SKM-1 treated with dmso at 0.1 percent for 144 hours (cell line): ENCODE results near the gene HDHD3.
"Not testable (repeated sequence)": the region's sequence is repeated elsewhere in the genome, so short reads cannot be mapped to it uniquely, and the experiment has no call there.

Source experiments
- DNase-seq: peaks from one replicate; lab custom pipeline; 2025; ENCODE audit not compliant: unreplicated experiment; lab: John Stamatoyannopoulos, UW

Gene HDHD3, protein sequence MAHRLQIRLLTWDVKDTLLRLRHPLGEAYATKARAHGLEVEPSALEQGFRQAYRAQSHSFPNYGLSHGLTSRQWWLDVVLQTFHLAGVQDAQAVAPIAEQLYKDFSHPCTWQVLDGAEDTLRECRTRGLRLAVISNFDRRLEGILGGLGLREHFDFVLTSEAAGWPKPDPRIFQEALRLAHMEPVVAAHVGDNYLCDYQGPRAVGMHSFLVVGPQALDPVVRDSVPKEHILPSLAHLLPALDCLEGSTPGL

DNA sequence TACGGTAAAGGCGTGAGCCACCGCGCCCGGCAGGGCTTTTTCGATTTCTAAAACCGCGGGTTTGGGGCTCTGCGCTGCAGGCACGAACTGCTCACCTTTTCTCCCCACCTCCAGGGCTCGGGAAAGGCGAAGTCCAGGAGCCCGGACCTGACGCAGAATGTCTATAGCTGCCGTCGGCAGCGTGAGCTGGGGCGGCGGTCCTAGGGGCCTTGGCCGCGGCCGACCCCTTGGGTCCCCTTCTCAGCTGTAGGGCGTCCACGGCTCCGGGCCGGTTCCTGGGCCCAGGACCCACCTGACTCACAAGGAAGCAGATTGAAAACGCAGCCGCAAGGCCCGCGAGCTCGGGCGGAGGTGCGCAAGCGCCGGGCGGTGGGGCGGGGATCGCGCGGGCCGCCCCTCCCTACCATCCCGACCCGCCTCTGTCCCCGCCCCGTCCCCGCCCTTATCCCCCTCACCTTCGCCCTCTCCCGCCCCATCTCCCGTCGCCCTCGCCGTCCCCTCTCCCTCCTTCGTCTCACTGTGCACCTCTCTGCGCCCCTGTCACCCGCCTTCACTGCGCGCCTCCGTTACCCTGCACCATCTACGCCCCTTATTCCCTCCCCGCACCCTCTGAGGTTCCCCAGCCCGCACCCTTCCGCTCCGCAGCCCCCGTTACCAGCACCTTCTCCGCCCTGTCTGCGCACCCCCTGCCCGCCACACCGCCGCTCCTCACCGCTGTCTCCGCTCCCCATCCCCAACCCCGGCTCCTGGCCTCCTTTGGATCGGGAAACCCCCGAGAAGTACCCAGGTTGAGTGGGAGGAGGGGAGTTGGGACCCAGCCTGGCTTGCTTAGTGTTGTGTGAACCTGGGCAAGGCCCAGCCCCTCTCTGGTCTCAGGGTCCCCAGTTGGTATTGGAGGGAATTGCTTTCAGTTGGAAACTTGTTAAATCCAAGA, at the start of gene HDHD3:
Gene HDHD3, minus strand, starts transcription at position 353 of the 934 bp plus-strand sequence. CDS start 2,632 bp downstream, outside the sequence.
- peak; percentile 33 for DNase-seq

DNA sequence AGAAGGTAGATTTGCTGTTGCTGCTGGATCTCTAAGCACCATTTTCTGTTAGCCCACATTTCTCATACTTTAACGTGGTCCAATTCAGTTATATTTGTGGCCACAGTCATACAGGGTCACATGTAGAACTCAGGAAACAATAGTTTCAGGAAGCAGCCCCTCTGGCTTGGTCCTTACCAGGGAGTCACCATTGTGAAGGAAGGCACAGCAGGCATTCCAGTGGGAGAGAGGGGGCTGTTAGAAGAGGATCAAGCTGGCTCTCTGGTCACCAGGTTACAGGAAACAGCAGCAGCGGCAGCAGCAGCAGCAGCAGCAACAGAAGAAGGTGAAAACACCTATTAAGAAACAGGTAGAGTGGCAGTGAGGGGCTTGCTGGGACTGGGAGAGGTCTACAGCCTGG, 48.3 kb upstream of the HDHD3 start:
- DNase-seq = no peak

- no peak for DNase-seq
Measured at GRCh38 chr9:113421726-113422125, 44.9 kb upstream of the HDHD3 start.

GRCh38 chr9:113417370-113417769, 40.6 kb upstream of the HDHD3 start:
- no peak for DNase-seq

GRCh38 chr9:113416149-113416721, 39.4 kb upstream of the HDHD3 start:
- DNase-seq = no peak

- DNase-seq = peak; percentile 83
Measured at GRCh38 chr9:113410207-113410864, 33.5 kb upstream of the HDHD3 start, which contains the start of the genes C9orf43 and POLE3. C9orf43 (plus strand) TSS chr9:113410747; CDS start chr9:113413494, 2,747 bp downstream. POLE3 (minus strand) TSS chr9:113410675; CDS start chr9:113410293, 382 bp downstream.

DNA sequence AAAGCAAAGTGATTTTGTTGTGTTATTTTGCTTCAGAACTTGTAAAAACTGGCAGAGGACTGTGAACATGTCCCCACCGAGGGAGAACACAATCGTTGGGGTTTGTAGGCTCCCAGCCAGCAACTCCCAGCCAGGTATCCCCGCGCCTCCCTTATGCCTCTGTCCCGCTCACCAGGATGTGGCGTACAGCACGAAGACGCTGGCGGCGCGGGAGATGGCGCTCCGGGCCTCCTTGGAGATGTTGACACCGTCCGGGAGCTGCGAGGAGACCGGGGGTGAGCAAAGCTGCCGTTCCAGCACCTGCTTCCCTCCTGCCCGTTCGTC, 33.1 kb upstream of the HDHD3 start:
- DNase-seq = no peak

DNA sequence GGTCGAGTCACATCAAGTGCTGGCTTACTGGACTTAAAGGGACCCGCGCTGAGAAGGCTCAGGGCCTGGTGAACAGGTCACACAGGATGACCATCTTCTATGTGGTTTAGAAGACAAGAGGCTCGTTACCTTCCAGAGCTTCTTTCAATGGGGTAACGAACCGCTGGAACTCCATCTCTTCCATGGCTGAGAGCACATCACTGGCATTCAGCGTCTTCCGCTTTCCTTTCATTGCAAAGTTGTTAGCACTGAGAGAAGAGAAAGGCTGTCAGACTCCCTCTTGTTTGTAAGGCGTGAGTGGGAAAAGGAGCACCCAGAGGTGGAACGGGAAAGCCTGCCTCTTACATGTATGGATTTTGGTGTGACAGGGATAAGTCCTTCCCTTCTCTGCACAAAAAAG, 32.7 kb upstream of the HDHD3 start:
- DNase-seq = no peak

DNA sequence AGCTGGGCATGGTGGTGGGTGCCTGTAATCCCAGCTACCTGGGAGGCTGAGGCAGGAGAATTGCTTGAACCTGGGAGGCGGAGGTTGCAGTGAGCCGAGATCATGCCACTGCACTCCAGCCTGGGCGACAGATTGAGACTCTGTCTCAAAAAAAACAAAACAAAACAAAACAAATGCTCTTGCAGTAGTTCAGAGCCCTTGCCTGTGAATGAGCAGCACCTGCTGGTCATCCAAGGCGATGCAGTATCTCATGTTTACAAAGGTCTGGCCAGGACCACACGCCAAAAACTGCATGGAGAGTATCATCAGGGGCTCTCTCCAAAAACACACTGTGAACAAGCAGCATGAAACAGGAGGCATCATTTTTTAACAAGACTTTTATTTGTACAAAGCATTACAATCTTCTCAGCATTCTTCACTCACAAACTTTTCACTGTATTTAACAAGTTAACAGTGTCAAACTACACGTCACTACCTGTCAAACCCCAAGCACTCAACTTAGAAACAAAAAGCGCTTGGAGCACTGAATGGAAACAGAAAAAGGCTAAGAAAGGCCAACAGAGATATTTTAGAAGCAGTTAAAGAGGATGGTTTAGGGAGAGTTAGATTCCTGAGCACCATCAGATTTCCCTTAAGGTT, 30.2 kb upstream of the HDHD3 start:
- DNase-seq = not testable (repeated sequence)

- not testable (repeated sequence) for DNase-seq
Measured at GRCh38 chr9:113406353-113406752, 29.6 kb upstream of the HDHD3 start.

GRCh38 chr9:113403646-113404045, 26.9 kb upstream of the HDHD3 start:
- DNase-seq = peak; percentile 67

GRCh38 chr9:113401027-113401792, 24.4 kb upstream of the HDHD3 start, which contains the start of gene ALAD:
ALAD (minus strand) TSS chr9:113401284; CDS start chr9:113393559, 7,725 bp downstream.
- peak; percentile 74 for DNase-seq

- DNase-seq = no peak
Measured at GRCh38 chr9:113399646-113400200, 22.9 kb upstream of the HDHD3 start.

DNA sequence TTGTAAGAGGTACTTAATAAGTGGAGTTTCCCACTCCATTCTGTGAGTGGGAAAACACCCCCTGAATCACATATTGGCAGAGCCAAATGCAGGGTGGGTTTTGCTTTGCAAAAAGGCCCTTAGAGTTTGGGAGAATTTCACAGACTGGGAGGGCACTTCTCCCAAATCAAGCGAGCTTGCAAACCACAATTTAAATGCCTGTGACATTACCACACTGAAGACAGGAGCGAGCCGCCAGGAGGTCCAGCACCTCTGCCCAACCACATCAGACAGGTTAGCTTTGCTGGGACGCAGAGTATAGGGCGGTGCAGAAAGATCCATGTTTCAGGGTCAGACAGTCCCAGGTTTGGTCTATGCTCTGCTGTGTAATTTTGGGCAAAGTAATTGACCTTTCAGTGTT, 22.0 kb upstream of the HDHD3 start:
- no peak for DNase-seq

DNA sequence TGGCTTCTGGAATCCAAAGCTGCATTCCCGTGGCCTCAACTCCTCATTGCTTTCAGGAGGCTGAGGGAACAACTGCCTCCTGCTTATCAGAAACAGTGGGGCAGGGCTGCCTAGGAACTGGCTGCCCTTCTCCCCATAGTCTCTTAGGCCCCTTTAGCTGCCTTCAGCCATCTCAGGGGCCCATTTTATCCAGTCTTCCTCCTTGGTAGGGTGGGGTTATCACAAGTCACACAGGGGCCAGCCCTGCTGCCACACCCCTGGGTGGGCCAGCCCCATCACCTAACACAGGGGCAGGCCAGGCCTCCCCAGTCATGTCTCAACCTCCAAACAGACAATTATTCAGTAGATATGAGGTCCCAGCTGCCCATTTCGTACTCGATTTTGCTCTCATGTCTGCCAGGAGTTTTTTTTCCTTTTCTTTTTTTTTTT, 20.4 kb upstream of the HDHD3 start:
- no peak for DNase-seq

GRCh38 chr9:113395000-113395861, 18.4 kb upstream of the HDHD3 start:
- no peak for DNase-seq

DNA sequence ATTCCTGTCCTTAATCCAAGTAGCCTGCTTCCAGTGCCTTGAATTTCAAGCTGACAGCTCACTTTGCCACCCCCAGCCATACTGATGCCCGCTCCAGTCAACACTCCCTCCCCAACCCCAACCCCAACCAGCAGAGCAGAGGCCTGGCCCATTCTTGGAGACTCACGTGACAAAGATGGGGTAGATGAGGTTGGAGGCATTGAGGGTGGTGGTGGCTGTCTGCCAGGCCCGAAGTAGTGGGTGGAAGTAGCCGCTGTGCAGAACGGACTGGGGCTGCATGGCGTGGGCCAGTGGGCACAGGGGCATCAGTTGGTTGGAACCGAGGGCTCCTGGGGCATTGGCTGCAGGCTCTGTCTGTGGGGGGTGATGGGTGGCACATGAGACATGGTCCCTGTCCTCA, 16.5 kb upstream of the HDHD3 start:
- DNase-seq = no peak

- no peak for DNase-seq
Measured at GRCh38 chr9:113391917-113392316, 15.1 kb upstream of the HDHD3 start.
